Naive B cell (primary cell): ENCODE data around the gene NPS. TPM values are rescaled to one million over a fixed set of nuclear protein-coding genes. Genes with fewer than 3 reads are reported as not detected.

Source experiments
- ATAC-seq, 2 donors: fragments of 150-1000 bp; cut with Tn5 transposase; 2 replicates each; pipeline ENCODE4 v1.10.0; 2021; ENCODE audit warnings: low read depth in 2 of 2, mild to moderate bottlenecking in 2 of 2, moderate library complexity in 2 of 2
- DNase-seq: peaks from one replicate; pipeline ENCODE4 v3.0.0; 2022
- H3K27ac Mint-ChIP-seq, 6 donors: one replicate each; pipeline ENCODE4 v1.8.0; 2020 to 2022; ENCODE audit warnings: mild to moderate bottlenecking in 6 of 6, mixed read lengths in 6 of 6, moderate library complexity in 5 of 6, inconsistent platforms in 2 of 6
- H3K27me3 Mint-ChIP-seq, 3 donors: one replicate each; pipeline ENCODE4 v1.8.0; 2021 to 2022; ENCODE audit warnings: mixed read lengths in 3 of 3, mild to moderate bottlenecking in 1 of 3
- H3K36me3 Mint-ChIP-seq, 2 donors: one replicate each; pipeline ENCODE4 v1.8.0; 2020 to 2022; ENCODE audit warnings: mixed read lengths in 2 of 2, inconsistent platforms in 1 of 2, mild to moderate bottlenecking in 1 of 2
- H3K4me1 Mint-ChIP-seq, 3 donors: one replicate each; pipeline ENCODE4 v1.8.0; 2020 to 2022; ENCODE audit warnings: mixed read lengths in 3 of 3, inconsistent platforms in 1 of 3, mild to moderate bottlenecking in 1 of 3, moderate library complexity in 1 of 3
- H3K4me3 Mint-ChIP-seq, 8 donors: one replicate each; pipeline ENCODE4 v1.8.0; 2020 to 2022; ENCODE audit warnings: mild to moderate bottlenecking in 8 of 8, mixed read lengths in 8 of 8, moderate library complexity in 8 of 8, inconsistent platforms in 2 of 8
- H3K9me3 Mint-ChIP-seq, 7 donors: one replicate each; pipeline ENCODE4 v1.8.0; 2020 to 2022; ENCODE audit warnings: mixed read lengths in 7 of 7, mild to moderate bottlenecking in 5 of 7, inconsistent platforms in 2 of 7, moderate library complexity in 1 of 7
- polyA plus RNA-seq, 6 donors: library from polyadenylated mRNA; unstranded; fragments of 300-500 nt; fragmentation: Illumina TruSeq; gene quantifications; one replicate each; pipeline ENCODE4 v1.2.3, GENCODE V29; 2021; ENCODE audit warnings: low read depth in 6 of 6

The NPS gene
- polyA plus RNA-seq, 6 donors from 2014 or later, result not detected

GRCh38 chr10:127534496-127534895 lies 14.6 kb upstream of the NPS start:
- Mint-ChIP-seq H3K4me3 (no peak overlapping the region), H3K4me1 (no peaks in the 10 kb centered on the region), H3K27me3 (peaks cover 0 to 4% (median 0%) of the 10 kb centered on the region in 3 donors), H3K27ac (no peak overlapping the region), H3K9me3 (peaks cover 0 to 2% (median 0%) of the 10 kb centered on the region in 7 donors), H3K36me3 (no peaks in the 10 kb centered on the region)
- DNase-seq (no peak), ATAC-seq (no peak)

GRCh38 chr10:127535802-127536515 lies 13.2 kb upstream of the NPS start:
- Mint-ChIP-seq H3K36me3 (no peaks in the 10 kb centered on the region), H3K4me1 (no peaks in the 10 kb centered on the region), H3K27ac (no peak overlapping the region), H3K27me3 (peaks cover 0 to 4% (median 0%) of the 10 kb centered on the region in 3 donors), H3K4me3 (no peak overlapping the region), H3K9me3 (peaks cover 0 to 2% (median 0%) of the 10 kb centered on the region in 7 donors)
- DNase-seq, result no peak
- no peak for ATAC-seq

GRCh38 chr10:127536972-127537760 lies 11.9 kb upstream of the NPS start:
- H3K36me3 Mint-ChIP-seq, result no peaks in the 10 kb centered on the region
- peak overlapping the region in 2 of 6 donors; percentile 20 to 75 for H3K27ac Mint-ChIP-seq
- no peak overlapping the region for H3K4me3 Mint-ChIP-seq
- DNase-seq, result no peak
- no peaks in the 10 kb centered on the region for H3K4me1 Mint-ChIP-seq
- peaks cover 0 to 4% (median 0%) of the 10 kb centered on the region in 3 donors for H3K27me3 Mint-ChIP-seq
- ATAC-seq, result no peak
- peaks cover 0 to 2% (median 0%) of the 10 kb centered on the region in 7 donors for H3K9me3 Mint-ChIP-seq

GRCh38 chr10:127537924-127538323 lies 11.2 kb upstream of the NPS start:
- Mint-ChIP-seq H3K27me3 (peaks cover 0 to 4% (median 0%) of the 10 kb centered on the region in 3 donors), H3K4me1 (no peaks in the 10 kb centered on the region), H3K4me3 (no peak overlapping the region), H3K9me3 (peaks cover 0 to 2% (median 0%) of the 10 kb centered on the region in 7 donors), H3K36me3 (no peaks in the 10 kb centered on the region), H3K27ac (no peak overlapping the region)
- DNase-seq, result no peak
- no peak for ATAC-seq

- no peak for ATAC-seq
- Mint-ChIP-seq H3K9me3 (peaks cover 8 to 38% (median 16%) of the 10 kb centered on the region in 7 donors), H3K4me1 (no peaks in the 10 kb centered on the region), H3K36me3 (peaks cover 0 to 7% of the 10 kb centered on the region in 2 donors), H3K27ac (no peak overlapping the region), H3K27me3 (peaks cover 0 to 11% (median 5%) of the 10 kb centered on the region in 3 donors), H3K4me3 (no peak overlapping the region)
- no peak for DNase-seq
These were observed 1.1 kb upstream of the NPS start for GRCh38 chr10:127548022-127548421.

- ATAC-seq, result no peak
- no peak for DNase-seq
- no peak overlapping the region for H3K27ac Mint-ChIP-seq
- no peak overlapping the region for H3K4me3 Mint-ChIP-seq
- peaks cover 0 to 18% (median 8%) of the 10 kb centered on the region in 7 donors for H3K9me3 Mint-ChIP-seq
- peaks cover 0 to 7% of the 10 kb centered on the region in 2 donors for H3K36me3 Mint-ChIP-seq
- H3K4me1 Mint-ChIP-seq, result no peaks in the 10 kb centered on the region
- H3K27me3 Mint-ChIP-seq, result peaks cover 11 to 20% (median 16%) of the 10 kb centered on the region in 3 donors
These were observed 1.8 kb downstream of the NPS start for GRCh38 chr10:127550861-127551260.

- no peak overlapping the region for H3K27ac Mint-ChIP-seq
- H3K36me3 Mint-ChIP-seq, result no peaks in the 10 kb centered on the region
- H3K9me3 Mint-ChIP-seq, result peaks cover 0 to 4% (median 0%) of the 10 kb centered on the region in 7 donors
These were observed 3.3 kb downstream of the NPS start for GRCh38 chr10:127552446-127552845.

GRCh38 chr10:127553417-127553816 lies 4.3 kb downstream of the NPS start:
- H3K4me1 Mint-ChIP-seq, result no peaks in the 10 kb centered on the region
- H3K9me3 Mint-ChIP-seq, result no peaks in the 10 kb centered on the region
- no peak for ATAC-seq
- no peak overlapping the region for H3K27ac Mint-ChIP-seq
- H3K36me3 Mint-ChIP-seq, result no peaks in the 10 kb centered on the region
- no peak overlapping the region for H3K4me3 Mint-ChIP-seq
- peaks cover 20 to 34% (median 30%) of the 10 kb centered on the region in 3 donors for H3K27me3 Mint-ChIP-seq
- no peak for DNase-seq

More at GRCh38 chr10:127552446-127552845, 3.3 kb downstream of the NPS start:
- H3K4me3 Mint-ChIP-seq, result no peak overlapping the region
- DNase-seq (no peak), ATAC-seq (no peak)
- peaks cover 20 to 34% (median 30%) of the 10 kb centered on the region in 3 donors for H3K27me3 Mint-ChIP-seq
- no peaks in the 10 kb centered on the region for H3K4me1 Mint-ChIP-seq

GRCh38 chr10:127556916-127557315 lies 7.8 kb downstream of the NPS start:
- DNase-seq (no peak), ATAC-seq (no peak)
- Mint-ChIP-seq H3K27me3 (peaks cover 17 to 30% (median 29%) of the 10 kb centered on the region in 3 donors), H3K36me3 (no peaks in the 10 kb centered on the region), H3K27ac (no peak overlapping the region), H3K4me1 (no peaks in the 10 kb centered on the region), H3K9me3 (peaks cover 0 to 11% (median 0%) of the 10 kb centered on the region in 7 donors), H3K4me3 (no peak overlapping the region)

GRCh38 chr10:127561647-127562046 lies 12.5 kb downstream of the NPS start:
- no peaks in the 10 kb centered on the region for H3K36me3 Mint-ChIP-seq
- no peaks in the 10 kb centered on the region for H3K4me1 Mint-ChIP-seq
- H3K27me3 Mint-ChIP-seq, result peaks cover 6 to 22% (median 19%) of the 10 kb centered on the region in 3 donors
- ATAC-seq (no peak), DNase-seq (no peak)
- no peak overlapping the region for H3K4me3 Mint-ChIP-seq
- H3K9me3 Mint-ChIP-seq, result peaks cover 0 to 11% (median 0%) of the 10 kb centered on the region in 7 donors
- H3K27ac Mint-ChIP-seq, result peak overlapping the region in 1 of 6 donors; percentile 36

GRCh38 chr10:127563718-127564553 lies 14.8 kb downstream of the NPS start:
- no peaks in the 10 kb centered on the region for H3K36me3 Mint-ChIP-seq
- peaks cover 0 to 28% (median 13%) of the 10 kb centered on the region in 3 donors for H3K27me3 Mint-ChIP-seq
- H3K4me3 Mint-ChIP-seq, result no peak overlapping the region
- peaks cover 0 to 9% (median 0%) of the 10 kb centered on the region in 7 donors for H3K9me3 Mint-ChIP-seq
- H3K4me1 Mint-ChIP-seq, result no peaks in the 10 kb centered on the region
- ATAC-seq (no peak), DNase-seq (peak; percentile 3)
- H3K27ac Mint-ChIP-seq, result no peak overlapping the region

- Mint-ChIP-seq H3K27me3 (peaks cover 0 to 28% (median 13%) of the 10 kb centered on the region in 3 donors), H3K36me3 (no peaks in the 10 kb centered on the region), H3K4me3 (no peak overlapping the region), H3K27ac (no peak overlapping the region), H3K9me3 (peaks cover 0 to 2% (median 0%) of the 10 kb centered on the region in 7 donors), H3K4me1 (no peaks in the 10 kb centered on the region)
- ATAC-seq, result no peak
- DNase-seq, result no peak
These were observed 15.5 kb downstream of the NPS start for GRCh38 chr10:127564644-127565043.

GRCh38 chr10:127565583-127565982 lies 16.5 kb downstream of the NPS start:
- Mint-ChIP-seq H3K4me1 (no peaks in the 10 kb centered on the region), H3K27me3 (peaks cover 0 to 28% (median 13%) of the 10 kb centered on the region in 3 donors), H3K36me3 (no peaks in the 10 kb centered on the region), H3K4me3 (peak overlapping the region in 1 of 8 donors; percentile 15), H3K9me3 (no peaks in the 10 kb centered on the region), H3K27ac (no peak overlapping the region)
- ATAC-seq (no peak), DNase-seq (no peak)
